Cardiac muscle cell (in vitro differentiated cells and primary cell): ENCODE results near the gene RNF220. TPM values are rescaled to one million over a fixed set of nuclear protein-coding genes. Genes with fewer than 3 reads are reported as not detected.
"Not testable (repeated sequence)": the region's sequence is repeated elsewhere in the genome, so short reads cannot be mapped to it uniquely, and the experiment has no call there.

Experiments used
- DNase-seq, 2 donors: peaks; one replicate each; pipeline versions ENCODE4 v3.0.0 to v3.0.0-alpha.2; 2010 to 2017; ENCODE audit warnings: low read depth in 1 of 2, low spot score in 1 of 2
- H3K27ac ChIP-seq: fragments of 200-600 bp; sonication (generic); 2 replicates; pipeline ENCODE4 v1.5.1; 2016
- H3K27me3 ChIP-seq: fragments of 200-600 bp; sonication (generic); 2 replicates; pipeline ENCODE4 v1.6.0; 2016; ENCODE audit warnings: control low read depth
- H3K36me3 ChIP-seq: fragments of 200-600 bp; sonication (generic); 2 replicates; pipeline ENCODE4 v1.5.1; 2016; ENCODE audit warnings: control low read depth
- H3K4me1 ChIP-seq: fragments of 200-600 bp; sonication (generic); 2 replicates; pipeline ENCODE4 v1.8.1; 2017; ENCODE audit warnings: low read depth, mild to moderate bottlenecking, mixed run types
- H3K4me3 ChIP-seq: fragments of 200-600 bp; sonication (generic); 2 replicates; pipeline ENCODE4 v1.5.1; 2016; ENCODE audit warnings: mild to moderate bottlenecking
- H3K9me3 ChIP-seq: fragments of 200-600 bp; sonication (generic); 2 replicates; pipeline ENCODE4 v1.5.1; 2017; ENCODE audit warnings: low read depth, mild to moderate bottlenecking, control low read depth
- CTCF ChIP-seq: IDR thresholded peaks from 2 replicates; pipeline ENCODE4 v1.5.1; 2012; ENCODE audit warnings: low read depth, mild to moderate bottlenecking, low read length
- polyA plus RNA-seq: library from polyadenylated mRNA; unstranded; fragments of >200 nt; fragmentation: Nextera tagmentation; extraction: Ambion mirVana; gene quantifications from 2 replicates; pipeline ENCODE4 v1.2.1, GENCODE V29; 2016
- total RNA-seq: library from RNA; depleted of rRNA; stranded (reverse); fragments of >200 nt; gene quantifications from 2 replicates; pipeline ENCODE4 v1.2.3, GENCODE V29; 2016

The RNF220 gene
- total and polyA plus RNA-seq, 2 experiments from 2014 or later = 57.6 to 142 TPM

- Histone ChIP-seq H3K36me3 (no peaks in the 10 kb centered on the region), H3K4me1 (no peaks in the 10 kb centered on the region), H3K4me3 (no peak overlapping the region), H3K27ac (no peak overlapping the region), H3K27me3 (no peaks in the 10 kb centered on the region), H3K9me3 (no peaks in the 10 kb centered on the region)
- TF ChIP-seq CTCF = no peak
- DNase-seq = peak in 1 of 2 donors; percentile 28
These were observed 154.3 kb downstream of the RNF220 start for GRCh38 chr1:44559330-44559729.

GRCh38 chr1:44559913-44560312 lies 154.9 kb downstream of the RNF220 start:
- no peak overlapping the region for H3K27ac ChIP-seq
- no peak for TF ChIP-seq CTCF
- no peak for DNase-seq
- peaks cover 2% of the 10 kb centered on the region for H3K4me1 ChIP-seq
- no peaks in the 10 kb centered on the region for H3K27me3 ChIP-seq
- no peaks in the 10 kb centered on the region for H3K36me3 ChIP-seq
- no peak overlapping the region for H3K4me3 ChIP-seq
- H3K9me3 ChIP-seq = no peaks in the 10 kb centered on the region

- not testable (repeated sequence) for H3K27ac ChIP-seq, H3K36me3 ChIP-seq, H3K9me3 ChIP-seq, H3K4me1 ChIP-seq, DNase-seq, H3K27me3 ChIP-seq, H3K4me3 ChIP-seq
These were observed 155.6 kb downstream of the RNF220 start for GRCh38 chr1:44560696-44561095.

GRCh38 chr1:44565259-44565750 lies 160.2 kb downstream of the RNF220 start:
- Histone ChIP-seq H3K4me3 (no peak overlapping the region), H3K27ac (no peak overlapping the region), H3K27me3 (no peaks in the 10 kb centered on the region), H3K4me1 (peaks cover 14% of the 10 kb centered on the region), H3K36me3 (no peaks in the 10 kb centered on the region), H3K9me3 (no peaks in the 10 kb centered on the region)
- TF ChIP-seq CTCF = no peak
- DNase-seq = no peak

- H3K4me1 ChIP-seq = peaks cover 14% of the 10 kb centered on the region
- H3K27ac ChIP-seq = no peak overlapping the region
- no peak for TF ChIP-seq CTCF
These were observed 160.8 kb downstream of the RNF220 start for GRCh38 chr1:44565833-44566232.

GRCh38 chr1:44566281-44567046 lies 161.4 kb downstream of the RNF220 start:
- Histone ChIP-seq H3K9me3 (no peaks in the 10 kb centered on the region), H3K4me1 (peaks cover 14% of the 10 kb centered on the region), H3K27me3 (no peaks in the 10 kb centered on the region), H3K27ac (no peak overlapping the region), H3K4me3 (no peak overlapping the region), H3K36me3 (no peaks in the 10 kb centered on the region)
- no peak for TF ChIP-seq CTCF
- DNase-seq = no peak

More at GRCh38 chr1:44565833-44566232, 160.8 kb downstream of the RNF220 start:
- no peaks in the 10 kb centered on the region for H3K27me3 ChIP-seq
- H3K36me3 ChIP-seq = no peaks in the 10 kb centered on the region
- no peak overlapping the region for H3K4me3 ChIP-seq
- DNase-seq = peak in 1 of 2 donors; percentile 11
- no peaks in the 10 kb centered on the region for H3K9me3 ChIP-seq
